T follicular helper cell (primary cell): ENCODE measurements around the gene MT1B.

Source experiments
- DNase-seq: peaks from one replicate; pipeline ENCODE4 v3.0.0-alpha.2; 2020; ENCODE audit warnings: low read depth

MT1B gene

GRCh38 chr16:56684926-56685590, 33.4 kb downstream of the MT1B start:
- DNase-seq = no peak

GRCh38 chr16:56686758-56687157, 35.1 kb downstream of the MT1B start:
- DNase-seq = no peak

GRCh38 chr16:56688762-56689161, 37.1 kb downstream of the MT1B start:
- no peak for DNase-seq

GRCh38 chr16:56689171-56689570, 37.5 kb downstream of the MT1B start:
- no peak for DNase-seq

- no peak for DNase-seq
Measured at GRCh38 chr16:56690420-56691122, 38.9 kb downstream of the MT1B start.

GRCh38 chr16:56691885-56692284, 40.2 kb downstream of the MT1B start:
- no peak for DNase-seq

GRCh38 chr16:56695246-56695645, 43.6 kb downstream of the MT1B start:
- DNase-seq = no peak

- no peak for DNase-seq
Measured at GRCh38 chr16:56697456-56698155, 45.9 kb downstream of the MT1B start.

GRCh38 chr16:56700195-56700594, 48.5 kb downstream of the MT1B start:
- no peak for DNase-seq

GRCh38 chr16:56700631-56701030, 48.9 kb downstream of the MT1B start:
- DNase-seq = no peak

- no peak for DNase-seq
Measured at GRCh38 chr16:56701534-56701933, 49.8 kb downstream of the MT1B start.
